Panc1 (cell line): ENCODE measurements around the gene SERPINA3. TPM values are rescaled to one million over a fixed set of nuclear protein-coding genes. Genes with fewer than 3 reads are reported as not detected.

ENCODE experiments used
- ATAC-seq: fragments of 200-7000 bp; cut with Tn5 transposase; 2 replicates; pipeline ENCODE4 v1.9.1; 2020; ENCODE audit warnings: mild to moderate bottlenecking, moderate library complexity
- BruUV-seq: library from RNA; stranded (reverse); fragments of 400-500 nt; replicated peaks from 2 replicates; lab custom pipeline; 2021; lab: Mats Ljungman, UMichigan
- CTCF ChIA-PET: fragments of 300-600 bp; sonication (Branson Sonifier 250); formaldehyde crosslinking; loops from one replicate; lab custom pipeline; 2022; ENCODE audit warnings: antibody characterized with exemption; lab: Charles Lee
- POLR2A ChIA-PET: fragments of 300-600 bp; sonication (Branson Sonifier 250); formaldehyde crosslinking; loops from one replicate; lab custom pipeline; 2022; ENCODE audit warnings: antibody characterized with exemption; lab: Charles Lee
- DNase-seq: peaks from one replicate; pipeline ENCODE4 v3.0.0-alpha.2; 2010; ENCODE audit warnings: low read depth, low spot score
- H3K27ac ChIP-seq: 2 replicates; pipeline ENCODE4 v1.5.1; 2011; ENCODE audit warnings: mild to moderate bottlenecking, low read length, inconsistent platforms
- H3K27me3 ChIP-seq: fragments of 200-500 bp; sonication (Bioruptor generic); 2 replicates; pipeline ENCODE4 v1.6.0; 2014; ENCODE audit warnings: low read length, inconsistent platforms; ENCODE audit not compliant: control insufficient read depth, insufficient read depth
- H3K36me3 ChIP-seq: fragments of 200-500 bp; sonication (Bioruptor generic); 2 replicates; pipeline ENCODE4 v1.5.1; 2014; ENCODE audit warnings: inconsistent platforms, mild to moderate bottlenecking, low read length, moderate library complexity; ENCODE audit not compliant: control insufficient read depth, insufficient read depth
- H3K4me1 ChIP-seq: 2 replicates; pipeline ENCODE4 v1.5.1; 2011; ENCODE audit warnings: inconsistent platforms, mild to moderate bottlenecking, low read length, moderate library complexity; ENCODE audit not compliant: control insufficient read depth, insufficient read depth
- H3K4me3 ChIP-seq, 2 experiments: 2 replicates each; pipeline ENCODE4 v1.5.1; 2011 to 2012; ENCODE audit warnings: low read depth in 2 of 2, low read length in 2 of 2, mild to moderate bottlenecking in 2 of 2, inconsistent platforms in 1 of 2, moderate library complexity in 1 of 2
- H3K9me3 ChIP-seq: fragments of 200-500 bp; sonication (Bioruptor generic); 2 replicates; pipeline ENCODE4 v1.5.1; 2014; ENCODE audit warnings: low read depth, mild to moderate bottlenecking, inconsistent platforms, low read length, moderate library complexity; ENCODE audit not compliant: control insufficient read depth, insufficient read depth
- POLR2AphosphoS5 ChIP-seq: IDR thresholded peaks from 2 replicates; pipeline ENCODE4 v1.6.1; 2012; ENCODE audit warnings: mild to moderate bottlenecking, low read depth, low read length, moderate library complexity
- SIN3A ChIP-seq: IDR thresholded peaks from 2 replicates; pipeline ENCODE4 v1.6.1; 2012; ENCODE audit warnings: low read depth, mild to moderate bottlenecking, low read length, moderate library complexity, borderline replicate concordance; ENCODE audit not compliant: insufficient read depth
- TCF7L2 ChIP-seq: IDR thresholded peaks from 2 replicates; pipeline ENCODE4 v1.6.1; 2011; ENCODE audit warnings: mild to moderate bottlenecking, low read depth, low read length, inconsistent platforms
- in situ Hi-C: cut with HindIII; loops from 2 replicates; pipeline ENCODE4 v1.10.0; 2016; ENCODE audit warnings: low sequenced_read_pairs, low pct_unique_long_range_greater_than_20kb
- intact Hi-C: fragments of 100-400 bp; cut with micrococcal nuclease; formaldehyde crosslinking; loops from one replicate; pipeline ENCODE4 v1.10.0; 2022; ENCODE audit not compliant: unreplicated experiment
- total RNA-seq: library from RNA; stranded (reverse); gene quantifications from one replicate; pipeline ENCODE4 v1.2.1, GENCODE V29; 2021; ENCODE audit not compliant: unreplicated experiment
- TF ChIP-seq, protein P1 (sequence below), 2 experiments: IDR thresholded peaks; 2 replicates each; pipeline ENCODE4 v1.6.1; 2011 to 2012; ENCODE audit warnings: low read depth in 2 of 2, control low read depth in 1 of 2, low read length in 1 of 2, mild to moderate bottlenecking in 1 of 2, moderate library complexity in 1 of 2; ENCODE audit not compliant: insufficient read depth in 1 of 2
- TF ChIP-seq, protein P2 (sequence below): fragments of 450-650 bp; IDR thresholded peaks from 2 replicates; pipeline ENCODE4 v1.5.1; 2017; ENCODE audit warnings: mild to moderate bottlenecking

Gene SERPINA3
- total RNA-seq, 1 experiment from 2014 or later: 5.7 TPM

DNA sequence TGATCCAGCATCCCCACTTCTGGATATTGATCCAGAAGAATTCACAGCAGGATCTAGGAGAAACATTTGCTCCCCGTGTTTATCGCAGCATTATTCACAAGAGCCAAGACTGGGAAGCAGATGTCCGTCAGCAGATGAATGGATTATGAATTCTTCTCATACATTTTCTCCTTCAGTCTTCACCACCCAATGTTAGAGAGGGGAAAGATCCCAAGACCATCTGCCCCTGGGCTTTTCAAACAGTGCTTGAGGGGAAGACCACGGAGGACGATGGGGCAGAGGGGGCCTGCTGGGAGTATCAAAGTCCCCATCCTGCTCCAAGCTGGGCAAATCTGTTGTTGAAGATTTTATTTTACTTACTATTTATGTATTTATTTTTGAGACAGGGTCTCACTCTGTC is 41.1 kb downstream of the SERPINA3 start:
- H3K4me1 ChIP-seq: no peaks in the 10 kb centered on the region
- POLR2A ChIA-PET: no interaction called here
- in situ Hi-C loops: no loop called here
- ATAC-seq (no peak), DNase-seq (no peak)
- CTCF ChIA-PET: no interaction called here
- no peaks in the 10 kb centered on the region for H3K9me3 ChIP-seq
- intact Hi-C loops: no loop called here
- H3K27ac ChIP-seq: no peak overlapping the region
- no TSS peak for BruUV-seq
- H3K27me3 ChIP-seq: no peaks in the 10 kb centered on the region
- H3K4me3 ChIP-seq: no peak overlapping the region
- TF ChIP-seq SIN3A: no peak
- TF ChIP-seq, protein P1, sequence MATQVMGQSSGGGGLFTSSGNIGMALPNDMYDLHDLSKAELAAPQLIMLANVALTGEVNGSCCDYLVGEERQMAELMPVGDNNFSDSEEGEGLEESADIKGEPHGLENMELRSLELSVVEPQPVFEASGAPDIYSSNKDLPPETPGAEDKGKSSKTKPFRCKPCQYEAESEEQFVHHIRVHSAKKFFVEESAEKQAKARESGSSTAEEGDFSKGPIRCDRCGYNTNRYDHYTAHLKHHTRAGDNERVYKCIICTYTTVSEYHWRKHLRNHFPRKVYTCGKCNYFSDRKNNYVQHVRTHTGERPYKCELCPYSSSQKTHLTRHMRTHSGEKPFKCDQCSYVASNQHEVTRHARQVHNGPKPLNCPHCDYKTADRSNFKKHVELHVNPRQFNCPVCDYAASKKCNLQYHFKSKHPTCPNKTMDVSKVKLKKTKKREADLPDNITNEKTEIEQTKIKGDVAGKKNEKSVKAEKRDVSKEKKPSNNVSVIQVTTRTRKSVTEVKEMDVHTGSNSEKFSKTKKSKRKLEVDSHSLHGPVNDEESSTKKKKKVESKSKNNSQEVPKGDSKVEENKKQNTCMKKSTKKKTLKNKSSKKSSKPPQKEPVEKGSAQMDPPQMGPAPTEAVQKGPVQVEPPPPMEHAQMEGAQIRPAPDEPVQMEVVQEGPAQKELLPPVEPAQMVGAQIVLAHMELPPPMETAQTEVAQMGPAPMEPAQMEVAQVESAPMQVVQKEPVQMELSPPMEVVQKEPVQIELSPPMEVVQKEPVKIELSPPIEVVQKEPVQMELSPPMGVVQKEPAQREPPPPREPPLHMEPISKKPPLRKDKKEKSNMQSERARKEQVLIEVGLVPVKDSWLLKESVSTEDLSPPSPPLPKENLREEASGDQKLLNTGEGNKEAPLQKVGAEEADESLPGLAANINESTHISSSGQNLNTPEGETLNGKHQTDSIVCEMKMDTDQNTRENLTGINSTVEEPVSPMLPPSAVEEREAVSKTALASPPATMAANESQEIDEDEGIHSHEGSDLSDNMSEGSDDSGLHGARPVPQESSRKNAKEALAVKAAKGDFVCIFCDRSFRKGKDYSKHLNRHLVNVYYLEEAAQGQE (IDR thresholded peaks at IDR 0.05; ENCODE audit: insufficient read depth in 1 of 2, low read depth in 2 of 2, low read length in 1 of 2): no peak
- TF ChIP-seq POLR2AphosphoS5: no peak
- TF ChIP-seq TCF7L2: no peak
- TF ChIP-seq, protein P2, sequence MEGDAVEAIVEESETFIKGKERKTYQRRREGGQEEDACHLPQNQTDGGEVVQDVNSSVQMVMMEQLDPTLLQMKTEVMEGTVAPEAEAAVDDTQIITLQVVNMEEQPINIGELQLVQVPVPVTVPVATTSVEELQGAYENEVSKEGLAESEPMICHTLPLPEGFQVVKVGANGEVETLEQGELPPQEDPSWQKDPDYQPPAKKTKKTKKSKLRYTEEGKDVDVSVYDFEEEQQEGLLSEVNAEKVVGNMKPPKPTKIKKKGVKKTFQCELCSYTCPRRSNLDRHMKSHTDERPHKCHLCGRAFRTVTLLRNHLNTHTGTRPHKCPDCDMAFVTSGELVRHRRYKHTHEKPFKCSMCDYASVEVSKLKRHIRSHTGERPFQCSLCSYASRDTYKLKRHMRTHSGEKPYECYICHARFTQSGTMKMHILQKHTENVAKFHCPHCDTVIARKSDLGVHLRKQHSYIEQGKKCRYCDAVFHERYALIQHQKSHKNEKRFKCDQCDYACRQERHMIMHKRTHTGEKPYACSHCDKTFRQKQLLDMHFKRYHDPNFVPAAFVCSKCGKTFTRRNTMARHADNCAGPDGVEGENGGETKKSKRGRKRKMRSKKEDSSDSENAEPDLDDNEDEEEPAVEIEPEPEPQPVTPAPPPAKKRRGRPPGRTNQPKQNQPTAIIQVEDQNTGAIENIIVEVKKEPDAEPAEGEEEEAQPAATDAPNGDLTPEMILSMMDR: no peak
- no peaks in the 10 kb centered on the region for H3K36me3 ChIP-seq

DNA sequence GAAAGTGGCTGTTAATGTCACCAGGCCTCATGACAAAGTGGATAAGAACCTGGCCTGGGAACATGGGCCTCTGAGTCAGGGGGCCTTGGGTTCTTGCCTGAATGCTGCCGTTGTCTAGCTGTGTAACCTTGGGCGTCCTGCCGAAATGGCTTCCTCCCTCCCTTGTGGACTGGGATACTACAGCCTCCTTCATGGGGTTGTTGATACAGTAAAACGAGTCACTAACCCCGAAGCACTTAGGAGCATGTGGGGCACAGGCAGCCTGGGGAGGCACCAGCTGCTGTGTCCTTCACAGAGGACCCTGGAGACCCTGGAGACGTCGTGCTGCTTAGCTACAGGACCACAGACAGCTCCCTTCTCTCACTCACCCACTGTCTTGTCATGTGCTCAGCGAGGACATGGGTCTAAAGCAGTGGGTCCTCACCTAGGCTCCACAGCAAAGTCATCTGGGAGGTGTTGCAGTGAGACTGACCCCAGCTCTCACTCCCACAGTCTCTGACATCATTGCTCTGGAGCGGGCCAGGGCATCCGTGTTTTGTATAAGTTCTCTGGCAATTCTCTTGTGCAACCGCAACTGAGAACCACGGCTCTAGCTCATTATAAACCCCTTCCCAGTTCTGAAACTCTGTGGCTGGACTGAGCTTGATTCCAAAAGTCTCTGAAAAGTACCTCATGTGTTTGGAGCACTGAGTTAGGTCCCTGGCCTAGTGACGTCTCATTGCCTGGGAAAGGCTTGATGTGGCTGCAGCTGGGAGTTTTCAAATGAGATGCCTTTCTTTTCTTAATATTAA is 42.1 kb downstream of the SERPINA3 start:
- ATAC-seq: no peak
- Histone ChIP-seq H3K9me3 (no peaks in the 10 kb centered on the region), H3K4me3 (no peak overlapping the region), H3K27ac (no peak overlapping the region), H3K36me3 (no peaks in the 10 kb centered on the region), H3K27me3 (no peaks in the 10 kb centered on the region), H3K4me1 (no peaks in the 10 kb centered on the region)
- ChIA-PET CTCF (no interaction called here), POLR2A (no interaction called here)
- TF ChIP-seq, protein P2: no peak
- TF ChIP-seq, protein P1 (IDR thresholded peaks at IDR 0.05; ENCODE audit: insufficient read depth in 1 of 2, low read depth in 2 of 2, low read length in 1 of 2): peak; percentile 59 to 76; a peak in 2 of 4 replicates
- no peak for TF ChIP-seq SIN3A
- no peak for TF ChIP-seq POLR2AphosphoS5
- no peak for TF ChIP-seq TCF7L2
- in situ Hi-C loops: no loop called here
- DNase-seq: no peak
- BruUV-seq: no TSS peak
- intact Hi-C loops: no loop called here
